ENCODE data around the gene ELMO1. TPM values are rescaled to one million over a fixed set of nuclear protein-coding genes. Genes with fewer than 3 reads are reported as not detected.

The ELMO1 gene
- total RNA-seq, 2 donors from 2014 or later: 10.9 to 56.0 TPM

GRCh38 chr7:37107047-37107750, 341.5 kb downstream of the ELMO1 start:
- H3K27me3 ChIP-seq: no peaks in the 10 kb centered on the region
- no peak for DNase-seq
- intact Hi-C loops (cut with DNase I): no loop called here
- H3K36me3 ChIP-seq (replicated peaks in 1 of 2; ENCODE audit: insufficient read depth in 1 of 2, low read depth in 2 of 2): no peaks in the 10 kb centered on the region
- H3K9me3 ChIP-seq: no peaks in the 10 kb centered on the region
- H3K27ac ChIP-seq: no peak overlapping the region
- 86 to 88% methylated on average over 4 of the region's 4 CpGs for WGBS, 2 donors
- no peaks in the 10 kb centered on the region for H3K4me1 ChIP-seq
- ATAC-seq: no peak
- H3K4me3 ChIP-seq: no peak overlapping the region
- TF ChIP-seq POLR2A (IDR thresholded peaks at IDR 0.05): no peak
- TF ChIP-seq CTCF (IDR thresholded peaks at IDR 0.05): no peak

GRCh38 chr7:37105762-37106161, 342.9 kb downstream of the ELMO1 start:
- no peak for TF ChIP-seq CTCF (IDR thresholded peaks at IDR 0.05)
- TF ChIP-seq POLR2A (IDR thresholded peaks at IDR 0.05): no peak
- no peaks in the 10 kb centered on the region for H3K9me3 ChIP-seq
- no peak for ATAC-seq
- H3K36me3 ChIP-seq (replicated peaks in 1 of 2; ENCODE audit: insufficient read depth in 1 of 2, low read depth in 2 of 2): no peaks in the 10 kb centered on the region
- 86 to 89% methylated on average over 4 of the region's 4 CpGs for WGBS, 2 donors
- H3K27ac ChIP-seq: no peak overlapping the region
- no peak for DNase-seq
- peaks cover 4% of the 10 kb centered on the region for H3K4me1 ChIP-seq
- no peak overlapping the region for H3K4me3 ChIP-seq
- no peaks in the 10 kb centered on the region for H3K27me3 ChIP-seq
- intact Hi-C loops (cut with DNase I): no loop called here

GRCh38 chr7:37104822-37105518, 343.7 kb downstream of the ELMO1 start:
- ATAC-seq (no peak), DNase-seq (no peak)
- TF ChIP-seq CTCF (IDR thresholded peaks at IDR 0.05) (no peak), POLR2A (IDR thresholded peaks at IDR 0.05) (no peak)
- peaks cover 4% of the 10 kb centered on the region for H3K4me1 ChIP-seq
- 69 to 72% methylated on average over 6 of the region's 6 CpGs for WGBS, 2 donors
- H3K9me3 ChIP-seq: no peaks in the 10 kb centered on the region
- no peaks in the 10 kb centered on the region for H3K27me3 ChIP-seq
- H3K4me3 ChIP-seq: no peak overlapping the region
- intact Hi-C loops (cut with DNase I): no loop called here
- no peak overlapping the region for H3K27ac ChIP-seq
- no peaks in the 10 kb centered on the region for H3K36me3 ChIP-seq (replicated peaks in 1 of 2; ENCODE audit: insufficient read depth in 1 of 2, low read depth in 2 of 2)

- no peaks in the 10 kb centered on the region for H3K36me3 ChIP-seq (replicated peaks in 1 of 2; ENCODE audit: insufficient read depth in 1 of 2, low read depth in 2 of 2)
- no peak overlapping the region for H3K27ac ChIP-seq
- H3K9me3 ChIP-seq: no peaks in the 10 kb centered on the region
- peaks cover 4% of the 10 kb centered on the region for H3K4me1 ChIP-seq
- no peak overlapping the region for H3K4me3 ChIP-seq
- TF ChIP-seq POLR2A (IDR thresholded peaks at IDR 0.05): no peak
- TF ChIP-seq CTCF (IDR thresholded peaks at IDR 0.05): no peak
- ATAC-seq (no peak), DNase-seq (no peak)
- intact Hi-C loops (cut with DNase I): no loop called here
- H3K27me3 ChIP-seq: no peaks in the 10 kb centered on the region
- WGBS, 2 donors: 76 to 92% methylated on average over 2 of the region's 2 CpGs
These were observed 346.0 kb downstream of the ELMO1 start for GRCh38 chr7:37102518-37103137.

Measured in body of pancreas (tissue), 4 donors.